GM19238 (cell line): ENCODE measurements around the gene BRD1.

Experiments
- DNase-seq: peaks from one replicate; pipeline ENCODE4 v3.0.0; 2011; ENCODE audit warnings: low spot score; ENCODE audit not compliant: insufficient read length

BRD1 gene

GRCh38 chr22:49733631-49734030, 94.0 kb downstream of the BRD1 start:
- DNase-seq = no peak

- no peak for DNase-seq
Observed at GRCh38 chr22:49730656-49731055, 97.0 kb downstream of the BRD1 start.

- DNase-seq = no peak
Observed at GRCh38 chr22:49728570-49729271, 99.0 kb downstream of the BRD1 start.

GRCh38 chr22:49727881-49728569, 99.6 kb downstream of the BRD1 start:
- DNase-seq = no peak

- DNase-seq = no peak
Observed at GRCh38 chr22:49727191-49727880, 100.3 kb downstream of the BRD1 start.

GRCh38 chr22:49726701-49727101, 101.0 kb downstream of the BRD1 start:
- no peak for DNase-seq

GRCh38 chr22:49726022-49726681, 101.5 kb downstream of the BRD1 start:
- DNase-seq = no peak

GRCh38 chr22:49725516-49725915, 102.2 kb downstream of the BRD1 start:
- no peak for DNase-seq

- DNase-seq = peak; percentile 80
Observed at GRCh38 chr22:49724893-49725489, 102.7 kb downstream of the BRD1 start.

GRCh38 chr22:49724030-49724892, 103.4 kb downstream of the BRD1 start:
- no peak for DNase-seq

GRCh38 chr22:49723478-49724029, 104.1 kb downstream of the BRD1 start:
- no peak for DNase-seq
